ENCODE results near the gene PVALB.

DNA sequence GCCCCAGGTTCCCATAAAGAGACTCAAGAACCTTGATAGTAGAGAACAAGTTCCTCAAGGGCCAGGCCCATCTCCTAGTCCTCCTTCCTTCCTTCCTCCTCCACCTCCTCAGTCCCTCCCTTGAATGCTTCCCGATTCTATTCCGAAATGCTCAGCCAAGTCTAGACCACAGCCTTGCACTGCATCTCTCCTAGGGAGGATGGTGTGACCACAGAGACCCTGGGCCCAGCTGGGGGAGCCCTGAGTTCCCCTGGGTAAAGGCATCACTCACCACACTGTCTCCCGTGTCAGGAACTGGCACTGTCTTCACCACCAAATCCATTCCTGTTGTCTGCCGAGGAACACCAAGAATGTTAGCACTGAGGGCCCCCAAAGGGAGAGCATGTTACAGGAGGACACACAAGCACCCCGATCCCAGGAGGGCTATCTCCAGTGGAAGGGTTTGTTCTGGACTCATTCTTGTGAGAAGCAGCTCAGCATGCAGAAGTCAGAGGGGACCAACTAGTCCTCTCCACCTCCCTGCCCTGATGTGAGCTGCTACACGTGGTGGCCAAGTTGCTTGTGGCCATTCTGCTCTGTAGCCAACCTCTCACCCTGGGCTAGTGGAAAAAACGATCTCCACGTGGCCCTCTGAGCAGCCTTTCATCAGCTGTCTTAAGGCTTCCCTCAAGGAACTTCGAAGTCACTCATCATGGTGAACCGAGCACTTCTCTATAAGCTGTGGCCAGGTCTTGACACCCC lies 49.6 kb downstream of the PVALB start:
- TF ChIP-seq, protein P1, sequence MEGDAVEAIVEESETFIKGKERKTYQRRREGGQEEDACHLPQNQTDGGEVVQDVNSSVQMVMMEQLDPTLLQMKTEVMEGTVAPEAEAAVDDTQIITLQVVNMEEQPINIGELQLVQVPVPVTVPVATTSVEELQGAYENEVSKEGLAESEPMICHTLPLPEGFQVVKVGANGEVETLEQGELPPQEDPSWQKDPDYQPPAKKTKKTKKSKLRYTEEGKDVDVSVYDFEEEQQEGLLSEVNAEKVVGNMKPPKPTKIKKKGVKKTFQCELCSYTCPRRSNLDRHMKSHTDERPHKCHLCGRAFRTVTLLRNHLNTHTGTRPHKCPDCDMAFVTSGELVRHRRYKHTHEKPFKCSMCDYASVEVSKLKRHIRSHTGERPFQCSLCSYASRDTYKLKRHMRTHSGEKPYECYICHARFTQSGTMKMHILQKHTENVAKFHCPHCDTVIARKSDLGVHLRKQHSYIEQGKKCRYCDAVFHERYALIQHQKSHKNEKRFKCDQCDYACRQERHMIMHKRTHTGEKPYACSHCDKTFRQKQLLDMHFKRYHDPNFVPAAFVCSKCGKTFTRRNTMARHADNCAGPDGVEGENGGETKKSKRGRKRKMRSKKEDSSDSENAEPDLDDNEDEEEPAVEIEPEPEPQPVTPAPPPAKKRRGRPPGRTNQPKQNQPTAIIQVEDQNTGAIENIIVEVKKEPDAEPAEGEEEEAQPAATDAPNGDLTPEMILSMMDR (conservative IDR thresholded peaks at IDR 0.05; ENCODE audit: low read length) = no peak
- no peak for TF ChIP-seq EZH2phosphoT487 (IDR thresholded peaks at IDR 0.05; ENCODE audit: borderline replicate concordance, low read depth, low read length)

All from OCI-LY7 (cell line).